Activated CD8-positive, alpha-beta T cell treated with anti-CD3 and anti-CD28 coated beads for 36 hours (primary cell): Measurements from ENCODE around the gene MYLK. TPM values are rescaled to one million over a fixed set of nuclear protein-coding genes. Genes with fewer than 3 reads are reported as not detected.

Experiments
- ATAC-seq: fragments of 200-7000 bp; cut with Tn5 transposase; one replicate; pipeline ENCODE4 v1.10.0; 2021; ENCODE audit warnings: mild to moderate bottlenecking, moderate library complexity
- CTCF ChIA-PET: fragments of 350-600 bp; sonication (Branson Sonifier 250); formaldehyde crosslinking; loops from one replicate; lab custom pipeline; 2021; ENCODE audit warnings: antibody characterized with exemption; lab: Charles Lee
- POLR2A ChIA-PET: fragments of 350-600 bp; sonication (Branson Sonifier 250); formaldehyde crosslinking; loops from one replicate; lab custom pipeline; 2021; ENCODE audit warnings: antibody characterized with exemption; lab: Charles Lee
- DNase-seq: peaks from one replicate; pipeline ENCODE4 v3.0.0-alpha.2; 2020
- H3K27ac Mint-ChIP-seq: one replicate; pipeline ENCODE4 v1.8.0; 2021; ENCODE audit warnings: mild to moderate bottlenecking, mixed read lengths
- H3K27me3 Mint-ChIP-seq: one replicate; pipeline ENCODE4 v1.8.0; 2021; ENCODE audit warnings: mixed read lengths
- H3K36me3 Mint-ChIP-seq: one replicate; pipeline ENCODE4 v1.8.0; 2021; ENCODE audit warnings: low read depth, mixed read lengths
- H3K4me1 Mint-ChIP-seq: one replicate; pipeline ENCODE4 v1.8.0; 2021; ENCODE audit warnings: low read depth, mixed read lengths
- H3K4me3 Mint-ChIP-seq: one replicate; pipeline ENCODE4 v1.8.0; 2021; ENCODE audit warnings: mild to moderate bottlenecking, moderate library complexity, mixed read lengths
- H3K9me3 Mint-ChIP-seq: one replicate; pipeline ENCODE4 v1.8.0; 2021; ENCODE audit warnings: mixed read lengths
- intact Hi-C: fragments of 100-400 bp; cut with micrococcal nuclease; formaldehyde crosslinking; loops from one replicate; pipeline ENCODE4 v1.10.0; 2022
- total RNA-seq, 2 experiments: library from RNA; stranded (reverse); gene quantifications; one replicate each; pipeline ENCODE4 v1.2.3, GENCODE V29; 2021
- TF ChIP-seq, protein P1 (sequence below): fragments of 200-600 bp; IDR thresholded peaks from one replicate; pipeline ENCODE4 v1.8.0; 2022; ENCODE audit warnings: antibody characterized with exemption, mild to moderate bottlenecking

Gene MYLK
- total RNA-seq, 2 experiments from 2014 or later: 0.34 TPM; not detected in 1

DNA sequence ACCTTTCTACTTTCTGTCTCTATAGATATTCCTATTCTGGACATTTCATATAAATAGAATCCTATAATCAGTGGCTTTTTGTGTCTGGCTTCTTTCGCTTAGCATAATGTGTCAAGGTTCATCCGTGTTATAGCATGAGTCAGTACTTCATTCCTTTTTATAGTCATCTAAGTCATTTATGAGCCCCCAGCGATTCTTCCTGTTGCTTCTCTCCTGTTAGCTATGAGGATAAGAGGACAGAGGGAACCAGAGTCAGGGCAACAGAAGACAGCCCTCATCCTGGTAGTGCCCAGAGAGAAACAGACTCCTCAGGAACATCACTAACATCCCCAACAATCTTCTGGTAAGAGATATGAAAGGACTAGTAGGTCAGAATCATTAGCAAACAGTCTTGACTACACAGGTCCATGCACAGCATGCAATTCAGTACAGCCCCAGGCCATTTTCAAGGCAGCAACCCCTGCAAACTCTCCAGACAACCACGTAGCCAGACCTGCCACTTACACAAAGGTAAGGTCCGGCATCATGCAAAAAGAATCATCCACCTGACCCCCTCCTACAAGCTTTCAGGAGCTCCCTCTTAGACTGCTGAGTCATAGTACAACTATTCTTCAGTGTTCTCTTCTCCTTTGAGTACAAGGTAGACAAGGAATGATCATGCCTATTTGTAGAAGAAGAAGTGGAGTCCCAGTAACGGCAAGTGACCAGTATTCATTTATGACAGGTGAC is 91.5 kb downstream of the MYLK start:
- ATAC-seq (no peak), DNase-seq (no peak)
- ChIA-PET POLR2A (no interaction called here), CTCF (no interaction called here)
- no peak overlapping the region for H3K4me3 Mint-ChIP-seq
- peaks cover 2% of the 10 kb centered on the region for H3K27me3 Mint-ChIP-seq
- no peaks in the 10 kb centered on the region for H3K36me3 Mint-ChIP-seq
- no peaks in the 10 kb centered on the region for H3K9me3 Mint-ChIP-seq
- intact Hi-C loops: no loop called here
- H3K4me1 Mint-ChIP-seq: no peaks in the 10 kb centered on the region
- TF ChIP-seq, protein P1, sequence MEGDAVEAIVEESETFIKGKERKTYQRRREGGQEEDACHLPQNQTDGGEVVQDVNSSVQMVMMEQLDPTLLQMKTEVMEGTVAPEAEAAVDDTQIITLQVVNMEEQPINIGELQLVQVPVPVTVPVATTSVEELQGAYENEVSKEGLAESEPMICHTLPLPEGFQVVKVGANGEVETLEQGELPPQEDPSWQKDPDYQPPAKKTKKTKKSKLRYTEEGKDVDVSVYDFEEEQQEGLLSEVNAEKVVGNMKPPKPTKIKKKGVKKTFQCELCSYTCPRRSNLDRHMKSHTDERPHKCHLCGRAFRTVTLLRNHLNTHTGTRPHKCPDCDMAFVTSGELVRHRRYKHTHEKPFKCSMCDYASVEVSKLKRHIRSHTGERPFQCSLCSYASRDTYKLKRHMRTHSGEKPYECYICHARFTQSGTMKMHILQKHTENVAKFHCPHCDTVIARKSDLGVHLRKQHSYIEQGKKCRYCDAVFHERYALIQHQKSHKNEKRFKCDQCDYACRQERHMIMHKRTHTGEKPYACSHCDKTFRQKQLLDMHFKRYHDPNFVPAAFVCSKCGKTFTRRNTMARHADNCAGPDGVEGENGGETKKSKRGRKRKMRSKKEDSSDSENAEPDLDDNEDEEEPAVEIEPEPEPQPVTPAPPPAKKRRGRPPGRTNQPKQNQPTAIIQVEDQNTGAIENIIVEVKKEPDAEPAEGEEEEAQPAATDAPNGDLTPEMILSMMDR: no peak
- H3K27ac Mint-ChIP-seq: no peak overlapping the region

DNA sequence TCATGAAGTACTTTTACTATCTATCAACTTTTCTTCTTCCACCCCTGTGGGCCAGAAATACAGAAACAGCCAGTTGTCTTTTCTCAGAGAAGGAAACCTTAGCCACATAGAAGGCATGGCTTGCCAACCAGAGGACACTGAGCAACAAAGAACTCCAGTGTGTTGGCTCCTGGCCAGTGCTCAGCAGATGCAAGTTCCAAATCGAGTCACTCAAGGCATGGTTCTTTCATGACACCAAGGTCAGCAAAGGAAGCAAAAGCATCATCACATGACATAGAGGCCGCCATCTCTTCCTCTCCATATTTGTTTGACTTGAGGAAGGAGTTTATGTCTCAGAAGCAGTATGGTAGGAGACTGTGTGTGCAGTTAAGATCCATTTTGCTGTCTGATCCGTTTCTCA is 92.2 kb downstream of the MYLK start:
- no peak for DNase-seq
- no peak for ATAC-seq
- Mint-ChIP-seq H3K36me3 (no peaks in the 10 kb centered on the region), H3K4me3 (no peak overlapping the region), H3K27ac (no peak overlapping the region), H3K27me3 (peaks cover 2% of the 10 kb centered on the region), H3K9me3 (no peaks in the 10 kb centered on the region), H3K4me1 (no peaks in the 10 kb centered on the region)
- POLR2A ChIA-PET: no interaction called here
- CTCF ChIA-PET: no interaction called here
- intact Hi-C loops: no loop called here
- TF ChIP-seq, protein P1: no peak

DNA sequence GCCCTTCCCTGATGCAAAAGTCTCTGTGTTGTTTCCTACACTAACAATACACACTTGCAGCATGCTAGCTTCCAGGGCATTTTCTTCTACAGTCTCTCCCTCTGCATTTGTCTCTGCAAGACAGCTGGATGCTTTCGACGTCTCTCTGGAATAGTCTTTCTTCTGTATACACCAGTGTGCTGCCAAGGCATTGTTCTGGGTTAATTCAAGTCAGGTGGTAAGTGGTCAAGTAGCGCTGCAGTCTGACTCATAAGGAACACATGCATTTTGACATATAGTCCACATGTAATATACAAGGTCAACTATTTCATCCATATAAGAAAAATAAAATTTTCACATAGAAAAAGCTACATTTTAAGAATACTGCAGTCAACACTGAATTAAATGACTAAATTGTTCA is 92.7 kb downstream of the MYLK start:
- intact Hi-C loops: no loop called here
- H3K9me3 Mint-ChIP-seq: no peaks in the 10 kb centered on the region
- ChIA-PET POLR2A (no interaction called here), CTCF (interaction anchor here (1.0 kb wide), 1 partner anchor 18 kb away, joined by 3 read pairs; no protein-coding TSS in a partner anchor)
- DNase-seq (no peak), ATAC-seq (no peak)
- H3K36me3 Mint-ChIP-seq: no peaks in the 10 kb centered on the region
- no peaks in the 10 kb centered on the region for H3K4me1 Mint-ChIP-seq
- no peak overlapping the region for H3K27ac Mint-ChIP-seq
- peaks cover 2% of the 10 kb centered on the region for H3K27me3 Mint-ChIP-seq
- H3K4me3 Mint-ChIP-seq: no peak overlapping the region
- TF ChIP-seq, protein P1: no peak

DNA sequence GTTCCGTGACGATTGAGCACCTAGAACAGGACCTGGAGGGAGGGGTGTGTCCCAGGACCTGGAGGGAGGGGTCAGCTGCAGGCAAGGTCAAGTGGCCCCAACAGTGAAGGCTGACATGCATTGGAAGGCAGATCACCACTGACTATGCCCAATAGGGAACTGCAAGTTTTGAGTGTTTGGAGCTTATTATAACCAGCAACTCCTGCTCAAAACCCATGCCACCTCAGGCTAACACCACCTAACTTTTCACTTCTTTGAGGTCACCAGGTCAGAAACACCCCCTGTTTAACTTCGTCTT is 93.1 kb downstream of the MYLK start:
- TF ChIP-seq, protein P1: no peak
- H3K4me3 Mint-ChIP-seq: no peak overlapping the region
- POLR2A ChIA-PET: no interaction called here
- no peaks in the 10 kb centered on the region for H3K4me1 Mint-ChIP-seq
- ATAC-seq: no peak
- CTCF ChIA-PET: interaction anchor here (1.0 kb wide), 1 partner anchor 19 kb away, joined by 3 read pairs; no protein-coding TSS in a partner anchor
- no peaks in the 10 kb centered on the region for H3K9me3 Mint-ChIP-seq
- DNase-seq: no peak
- H3K27me3 Mint-ChIP-seq: peaks cover 2% of the 10 kb centered on the region
- intact Hi-C loops: no loop called here
- no peak overlapping the region for H3K27ac Mint-ChIP-seq
- H3K36me3 Mint-ChIP-seq: no peaks in the 10 kb centered on the region

DNA sequence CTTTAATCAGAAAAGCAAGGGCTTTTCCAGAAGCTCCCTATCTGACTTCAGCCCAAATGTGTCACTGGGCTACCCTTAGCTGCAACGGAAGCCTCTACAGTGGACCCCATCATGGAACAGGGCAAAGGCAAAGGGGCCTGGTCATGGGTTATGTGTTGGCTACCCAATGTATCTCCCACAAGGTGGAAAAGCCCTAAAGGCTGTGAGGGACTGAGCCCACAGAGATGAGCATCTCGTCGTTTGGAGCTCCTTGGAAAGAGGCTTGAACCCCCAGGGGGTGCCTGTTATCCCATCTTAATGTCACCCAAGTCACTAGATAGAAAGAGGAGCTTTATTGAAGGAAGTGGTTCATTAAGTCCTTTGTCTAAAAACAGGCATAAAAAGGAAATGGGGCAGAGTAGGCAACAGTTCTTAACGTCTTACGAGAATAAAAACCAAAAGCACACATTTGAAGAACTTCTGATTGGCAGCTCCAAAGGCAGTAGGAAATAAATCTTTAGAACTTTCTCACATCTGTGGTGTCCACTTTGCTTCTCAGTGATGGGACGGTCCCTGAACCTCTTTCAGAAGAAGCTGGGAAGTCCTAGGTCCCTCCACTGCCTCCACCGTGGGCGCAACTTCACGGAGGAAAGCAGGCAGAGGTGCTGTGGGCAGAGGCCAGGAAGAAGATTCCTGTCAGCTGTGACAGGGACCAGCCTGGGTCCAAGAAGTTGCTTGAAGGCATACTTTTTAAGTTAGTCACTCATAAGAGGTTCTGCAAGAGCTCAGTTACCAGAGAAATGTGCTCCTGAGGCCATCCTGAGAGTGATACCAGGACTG is 93.7 kb downstream of the MYLK start:
- Mint-ChIP-seq H3K27me3 (peaks cover 2% of the 10 kb centered on the region), H3K4me3 (no peak overlapping the region), H3K9me3 (no peaks in the 10 kb centered on the region), H3K36me3 (no peaks in the 10 kb centered on the region), H3K4me1 (no peaks in the 10 kb centered on the region), H3K27ac (no peak overlapping the region)
- no peak for ATAC-seq
- TF ChIP-seq, protein P1: no peak
- no peak for DNase-seq
- intact Hi-C loops: no loop called here
- ChIA-PET POLR2A (no interaction called here), CTCF (interaction anchor here (1.0 to 1.5 kb wide), 2 partner anchors 19 to 225 kb away, joined by 3 read pairs; no protein-coding TSS in a partner anchor)
